ENCODE measurements around the gene TAMALIN. TPM values are rescaled to one million over a fixed set of nuclear protein-coding genes. Genes with fewer than 3 reads are reported as not detected.
A peak's percentile ranks its signal among the peaks of the same experiment; 100 is the strongest.

Gene TAMALIN
- total and polyA plus RNA-seq, 8 donors, result 2.7 to 61.3 (median 16.3) TPM; not detected in 1

GRCh38 chr12:52023182-52023975 lies 16.6 kb downstream of the TAMALIN start:
- peaks cover 0 to 15% (median 0%) of the 10 kb centered on the region in 3 donors for H3K27me3 ChIP-seq
- H3K4me3 ChIP-seq, result peak overlapping the region; percentile 54 to 59 (median 54)
- H3K9me3 ChIP-seq, result no peaks in the 10 kb centered on the region
- H3K36me3 ChIP-seq, result no peaks in the 10 kb centered on the region
- DNase-seq, result peak; percentile 93 to 95
- WGBS, 5 donors, result 0 to 2% (median 1%) methylated on average over 30 to 70 of the region's 70 CpGs
- no peak for TF ChIP-seq EP300 (IDR thresholded peaks at IDR 0.05)
- peak in 2 of 3 donors; percentile 4 to 13 for TF ChIP-seq POLR2AphosphoS5 (IDR thresholded peaks at IDR 0.05)
- TF ChIP-seq POLR2A (IDR thresholded peaks at IDR 0.05), result no peak
- TF ChIP-seq CTCF (IDR thresholded peaks at IDR 0.05), result peak in 6 of 7 experiments; percentile 44 to 97 (median 94)
- intact Hi-C loops (cut with DNase I; ENCODE audit: low total_unique reads), result no loop called here
- H3K27ac ChIP-seq, result peak overlapping the region; percentile 58 to 88 (median 73)
- H3K4me1 ChIP-seq, result peaks cover 28 to 49% (median 43%) of the 10 kb centered on the region in 4 donors

DNA sequence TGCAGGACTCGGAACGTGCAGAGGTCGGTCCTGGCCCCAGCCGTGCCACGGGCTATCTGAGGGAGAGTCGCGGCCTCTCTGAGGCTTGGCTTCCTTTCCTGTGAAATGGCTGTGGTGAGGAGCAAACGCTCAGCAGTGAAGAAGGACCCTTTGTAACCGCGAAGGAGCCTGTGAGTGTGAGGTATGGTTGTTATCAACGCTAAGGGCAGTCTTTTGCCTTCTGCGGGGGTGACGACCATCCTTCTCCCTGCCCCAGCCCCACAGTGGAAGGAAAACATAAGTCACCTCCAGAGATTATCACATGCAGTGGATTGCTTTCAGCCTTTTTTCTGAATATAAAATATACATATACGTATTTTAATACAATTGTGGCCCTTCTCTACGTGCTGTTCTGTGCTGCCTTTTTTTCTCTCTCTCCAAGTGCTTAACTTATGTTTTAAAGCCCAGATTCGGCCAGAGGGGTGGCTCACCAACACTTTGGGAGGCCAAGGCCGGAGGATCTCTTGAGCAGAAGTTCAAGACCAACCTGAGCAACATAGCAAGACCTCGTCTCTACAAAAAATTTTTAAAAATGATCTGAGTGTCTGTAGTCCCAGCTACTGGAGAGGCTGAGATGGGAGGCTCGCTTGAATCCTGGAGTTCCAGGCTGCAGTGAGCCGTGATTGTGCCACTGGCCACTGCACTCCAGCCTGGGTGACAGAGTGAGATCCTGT lies 17.4 kb downstream of the TAMALIN start:
- peaks cover 28 to 49% (median 43%) of the 10 kb centered on the region in 4 donors for H3K4me1 ChIP-seq
- no peak for TF ChIP-seq POLR2A (IDR thresholded peaks at IDR 0.05)
- TF ChIP-seq CTCF (IDR thresholded peaks at IDR 0.05), result peak in 3 of 7 experiments; percentile 1 to 23 (median 6)
- no peak for TF ChIP-seq EP300 (IDR thresholded peaks at IDR 0.05)
- no peak for TF ChIP-seq POLR2AphosphoS5 (IDR thresholded peaks at IDR 0.05)
- H3K4me3 ChIP-seq, result peak overlapping the region; percentile 54 to 59 (median 54)
- peak overlapping the region in 4 of 5 donors; percentile 60 to 88 (median 78) for H3K27ac ChIP-seq
- H3K9me3 ChIP-seq, result no peaks in the 10 kb centered on the region
- no peak for DNase-seq
- no peaks in the 10 kb centered on the region for H3K36me3 ChIP-seq
- intact Hi-C loops (cut with DNase I; ENCODE audit: low total_unique reads), result no loop called here
- 26 to 39% (median 27%) methylated on average over 13 to 20 of the region's 20 CpGs for WGBS, 5 donors
- peaks cover 0 to 15% (median 0%) of the 10 kb centered on the region in 3 donors for H3K27me3 ChIP-seq

DNA sequence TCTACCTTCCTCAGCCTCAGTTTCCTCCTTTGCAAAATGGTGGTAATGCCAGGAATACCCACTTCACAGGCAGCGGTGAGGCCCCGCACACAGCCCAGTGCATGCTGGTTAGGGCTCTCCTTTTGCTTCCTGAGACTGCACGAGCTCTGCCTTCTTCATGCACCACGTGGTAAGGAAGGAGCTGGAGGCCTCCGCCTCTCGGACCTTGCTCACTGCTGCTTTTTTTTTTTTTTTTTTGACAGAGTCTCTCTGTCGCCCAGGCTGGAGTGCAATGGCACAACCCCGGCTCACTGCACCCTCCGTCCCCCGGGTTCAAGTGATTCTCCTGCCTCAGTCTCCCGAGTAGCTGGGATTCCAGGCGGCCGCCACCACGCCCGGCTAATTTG lies 18.1 kb downstream of the TAMALIN start:
- intact Hi-C loops (cut with DNase I; ENCODE audit: low total_unique reads), result loop anchor here (5.0 kb wide), 2 partner anchors 57 to 97 kb away; no protein-coding TSS in a partner anchor
- peaks cover 28 to 56% (median 45%) of the 10 kb centered on the region in 4 donors for H3K4me1 ChIP-seq
- no peaks in the 10 kb centered on the region for H3K9me3 ChIP-seq
- TF ChIP-seq POLR2A (IDR thresholded peaks at IDR 0.05), result no peak
- no peak for TF ChIP-seq EP300 (IDR thresholded peaks at IDR 0.05)
- TF ChIP-seq POLR2AphosphoS5 (IDR thresholded peaks at IDR 0.05), result no peak
- no peak for TF ChIP-seq CTCF (IDR thresholded peaks at IDR 0.05)
- H3K27me3 ChIP-seq, result peaks cover 0 to 15% (median 0%) of the 10 kb centered on the region in 3 donors
- WGBS, 5 donors, result 51 to 62% (median 57%) methylated on average over 15 of the region's 15 CpGs
- peak overlapping the region; percentile 48 to 89 (median 85) for H3K27ac ChIP-seq
- H3K4me3 ChIP-seq, result peak overlapping the region in 3 of 4 donors; percentile 21 to 39 (median 38)
- DNase-seq, result peak in 1 of 2 donors; percentile 82
- no peaks in the 10 kb centered on the region for H3K36me3 ChIP-seq

DNA sequence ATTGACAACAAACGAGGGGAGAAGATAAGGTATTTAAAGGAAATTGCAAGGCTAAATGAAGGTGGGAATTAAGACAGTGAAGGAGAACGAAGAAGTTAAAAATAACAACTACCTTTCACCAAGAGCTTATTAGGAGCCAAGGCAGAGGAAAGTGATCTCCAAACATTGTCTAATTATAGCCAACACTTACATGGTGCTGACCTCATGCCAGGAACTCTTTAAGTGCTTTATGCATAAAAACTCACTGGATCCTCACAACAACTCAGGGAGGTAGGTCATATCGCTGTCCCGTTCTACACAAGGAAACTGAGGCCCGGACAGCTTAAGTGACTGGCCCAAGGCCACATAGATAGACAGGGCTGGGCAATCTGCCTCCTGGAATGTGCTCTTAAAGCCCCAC lies 19.5 kb downstream of the TAMALIN start:
- 36 to 63% (median 56%) methylated on average over 5 of the region's 5 CpGs for WGBS, 5 donors
- Histone ChIP-seq H3K4me3 (peak overlapping the region in 2 of 4 donors; percentile 21 to 39), H3K9me3 (no peaks in the 10 kb centered on the region), H3K4me1 (peaks cover 28 to 58% (median 44%) of the 10 kb centered on the region in 4 donors), H3K27ac (peak overlapping the region in 4 of 5 donors; percentile 82 to 89 (median 86)), H3K36me3 (no peaks in the 10 kb centered on the region), H3K27me3 (peaks cover 0 to 14% (median 0%) of the 10 kb centered on the region in 3 donors)
- intact Hi-C loops (cut with DNase I; ENCODE audit: low total_unique reads), result loop anchor here (5.0 kb wide), 2 partner anchors 56 to 96 kb away; no protein-coding TSS in a partner anchor
- TF ChIP-seq POLR2A (IDR thresholded peaks at IDR 0.05), result no peak
- peak in 1 of 3 donors; percentile 16 for TF ChIP-seq POLR2AphosphoS5 (IDR thresholded peaks at IDR 0.05)
- peak in 1 of 2 donors; percentile 46 for DNase-seq

Measured in stomach (tissue), 9 donors.